ENCODE data around the gene TLE3.

- TF ChIP-seq CTCF (IDR thresholded peaks at IDR 0.05), result no peak
- no peak for TF ChIP-seq EP300 (IDR thresholded peaks at IDR 0.05)
Observed at GRCh38 chr15:70034596-70034995, 63.1 kb downstream of the TLE3 start.
